ENCODE measurements around the gene GPBP1.
A peak's percentile ranks its signal among the peaks of the same experiment; 100 is the strongest.
"Not testable (repeated sequence)": the region's sequence is repeated elsewhere in the genome, so short reads cannot be mapped to it uniquely, and the experiment has no call there.

Gene GPBP1

DNA sequence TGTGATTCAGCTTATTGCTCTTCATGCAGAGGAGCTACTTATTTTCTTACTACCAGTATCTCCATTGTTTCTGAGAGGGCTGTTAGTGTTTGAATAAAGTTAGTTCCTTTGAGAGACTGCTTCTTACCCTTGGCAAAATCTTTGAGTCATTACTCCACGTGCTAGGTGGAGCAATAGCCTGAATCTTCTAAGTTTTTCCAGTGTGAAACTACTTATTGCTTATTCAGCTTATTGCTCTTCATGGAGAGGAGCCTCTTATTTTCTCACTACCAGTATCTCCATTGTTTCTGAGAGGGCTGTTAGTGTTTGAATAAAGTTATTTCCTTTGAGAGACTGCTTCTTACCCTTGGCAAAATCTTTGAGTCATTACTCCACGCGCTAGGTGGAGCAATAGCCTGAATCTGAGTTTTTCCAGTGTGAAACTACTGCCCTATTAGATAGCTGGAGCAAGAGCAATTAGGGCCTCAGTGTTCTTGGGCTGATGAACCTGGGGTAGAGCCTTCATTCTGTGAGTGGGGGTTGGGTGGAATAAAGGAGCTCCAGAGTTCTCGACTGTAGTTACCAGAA, 41.9 kb downstream of the GPBP1 start:
- DNase-seq = no peak

DNA sequence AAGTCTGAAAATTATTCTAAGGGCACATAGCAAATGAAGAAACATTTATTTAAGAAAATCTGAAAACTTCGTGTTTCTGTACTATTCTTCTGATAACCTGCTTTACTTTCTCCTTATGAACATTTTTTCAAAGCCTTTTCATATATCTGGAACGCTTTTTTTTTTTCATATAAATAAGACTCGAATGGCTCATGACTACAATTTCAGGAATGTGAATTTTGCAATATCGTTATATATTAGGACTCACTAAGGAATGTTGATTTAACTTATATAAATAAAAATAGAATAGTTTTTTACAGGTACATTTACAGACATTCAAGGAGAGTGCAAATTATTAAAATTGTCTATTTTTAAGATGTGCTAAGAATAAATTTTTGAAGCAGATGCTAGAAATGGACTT, 42.9 kb downstream of the GPBP1 start:
- DNase-seq = peak; percentile 81

DNA sequence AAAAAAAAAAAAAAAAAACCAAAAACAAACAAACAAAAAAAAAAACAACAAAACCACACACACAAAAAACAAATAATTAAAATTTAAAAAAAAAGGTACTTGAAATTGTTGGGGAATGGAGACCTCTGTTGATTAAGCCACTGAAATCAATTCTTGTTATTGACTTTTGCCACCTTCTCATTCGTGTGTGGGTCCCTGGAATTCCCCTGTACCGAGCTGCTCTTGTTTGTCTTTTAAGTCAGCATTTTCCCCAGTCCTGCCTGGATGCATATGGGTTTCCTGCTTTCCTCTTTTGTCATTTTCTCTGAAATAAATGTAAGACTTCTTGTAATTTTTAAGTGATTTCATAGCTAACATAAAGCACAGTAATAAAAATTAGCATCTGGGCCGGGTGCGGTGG, 45.5 kb downstream of the GPBP1 start:
- no peak for DNase-seq

DNA sequence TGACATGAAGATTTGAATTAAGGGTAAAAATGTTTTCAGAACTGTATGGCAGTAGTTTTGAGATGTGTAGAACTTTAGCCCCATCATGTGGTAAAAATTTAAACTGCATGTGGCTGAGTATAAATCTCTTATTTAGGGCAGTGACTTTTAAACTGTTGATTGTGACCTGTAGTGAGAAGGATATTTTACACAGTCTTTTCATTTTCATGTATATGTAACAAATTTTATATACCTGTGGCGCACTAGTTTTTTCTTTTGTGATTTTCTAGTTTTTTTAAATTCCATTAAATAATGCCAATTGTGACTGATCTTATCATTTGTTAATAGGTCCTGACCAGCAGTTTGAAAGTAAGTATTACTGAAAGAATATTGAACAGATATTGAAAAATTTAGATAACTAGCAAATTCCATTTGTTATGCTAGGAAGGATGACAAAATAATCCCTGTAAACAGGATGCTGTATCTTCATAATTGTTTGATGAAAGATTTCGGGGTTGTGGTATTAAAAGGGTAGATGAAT, 47.2 kb downstream of the GPBP1 start:
- peak; percentile 37 for DNase-seq

DNA sequence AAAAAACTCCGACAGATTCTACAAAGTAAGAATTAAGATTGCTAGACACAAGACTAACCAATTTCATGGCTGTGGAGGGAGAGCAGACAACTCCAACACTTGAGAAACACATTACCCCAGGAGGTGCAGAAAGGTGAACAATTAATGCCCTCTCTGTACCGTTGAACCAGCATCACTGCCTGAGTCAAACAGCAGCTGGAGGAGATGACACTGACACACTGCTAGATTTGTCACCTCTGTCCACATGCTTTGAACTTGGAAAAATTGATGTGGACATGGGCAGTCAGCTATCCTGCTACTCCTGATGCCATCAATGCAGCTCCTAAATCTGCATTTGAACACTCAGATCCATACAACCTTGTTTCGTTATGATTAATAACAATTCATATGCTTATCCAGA, 51.7 kb downstream of the GPBP1 start:
- DNase-seq = no peak

DNA sequence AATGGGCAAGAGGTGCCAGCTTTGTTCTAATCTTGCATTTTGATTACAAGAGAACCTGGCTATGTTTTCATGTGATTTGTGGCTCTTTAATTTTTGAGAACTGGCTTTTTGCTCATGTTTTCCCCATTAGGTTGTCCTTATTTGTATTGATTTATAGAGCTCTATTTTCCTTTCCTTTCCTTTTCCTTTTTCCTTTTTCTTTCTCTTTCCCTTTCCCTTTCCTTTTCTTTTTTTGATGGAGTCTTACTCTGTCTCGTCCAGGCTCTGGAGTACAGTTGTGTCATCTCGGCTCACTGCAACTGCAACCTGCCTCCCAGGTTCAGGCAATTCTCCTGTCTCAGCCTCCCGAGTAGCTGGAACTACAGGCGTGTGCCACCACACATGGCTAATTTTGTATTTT, 55.5 kb downstream of the GPBP1 start:
- DNase-seq = no peak

DNA sequence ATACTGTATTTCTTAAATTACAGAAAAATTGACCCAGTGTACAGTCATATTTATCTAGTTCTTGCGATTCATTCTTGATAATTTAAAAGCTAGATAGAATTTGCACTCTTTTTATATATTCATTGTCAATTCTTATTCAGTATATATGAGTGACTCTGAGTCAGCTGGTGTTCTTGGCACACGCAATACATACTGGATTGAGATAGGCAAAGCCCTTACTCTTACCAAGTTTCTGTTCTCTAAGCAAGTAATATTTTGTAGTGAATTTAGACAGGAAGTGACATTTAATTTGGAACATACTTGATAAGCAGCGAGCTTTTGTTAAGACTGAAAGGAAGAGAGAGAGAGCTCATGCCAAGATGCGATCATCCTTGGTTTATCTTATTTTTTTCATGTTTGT, 57.7 kb downstream of the GPBP1 start:
- no peak for DNase-seq

DNA sequence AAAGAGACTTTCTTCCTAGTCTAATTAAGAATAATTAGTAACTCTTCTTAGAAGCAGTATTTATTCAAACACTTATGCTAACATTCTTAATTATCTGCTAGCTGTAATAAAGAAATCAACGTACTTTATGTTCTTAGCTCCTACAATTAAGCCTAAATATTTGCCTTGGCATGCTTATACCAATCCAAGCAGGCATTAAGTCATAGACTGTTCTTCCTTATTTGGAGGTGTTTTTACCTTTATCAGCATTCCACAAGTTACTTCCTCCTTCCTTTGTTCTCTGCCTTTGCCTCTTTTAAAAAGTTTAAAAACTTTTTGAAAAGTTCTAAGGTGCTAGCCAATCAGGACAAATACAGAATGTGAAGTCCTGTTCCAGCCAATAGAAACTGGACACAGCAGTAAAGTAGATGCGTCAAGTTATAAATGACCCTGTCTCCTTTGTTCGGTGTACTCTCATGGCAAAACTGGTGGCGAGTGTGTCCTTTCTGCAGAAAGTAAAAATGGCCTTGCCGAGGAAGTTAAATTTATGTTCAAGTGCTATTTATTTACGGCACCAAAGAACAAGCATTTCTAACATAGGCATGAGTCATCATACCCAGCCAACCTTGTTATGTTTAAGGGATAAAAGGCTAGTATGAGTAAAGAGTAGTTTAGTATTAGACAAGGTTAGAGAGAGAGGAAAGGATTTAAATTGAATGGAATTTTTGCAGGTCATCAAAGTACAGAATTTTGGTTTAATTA, 58.6 kb downstream of the GPBP1 start:
- no peak for DNase-seq

DNA sequence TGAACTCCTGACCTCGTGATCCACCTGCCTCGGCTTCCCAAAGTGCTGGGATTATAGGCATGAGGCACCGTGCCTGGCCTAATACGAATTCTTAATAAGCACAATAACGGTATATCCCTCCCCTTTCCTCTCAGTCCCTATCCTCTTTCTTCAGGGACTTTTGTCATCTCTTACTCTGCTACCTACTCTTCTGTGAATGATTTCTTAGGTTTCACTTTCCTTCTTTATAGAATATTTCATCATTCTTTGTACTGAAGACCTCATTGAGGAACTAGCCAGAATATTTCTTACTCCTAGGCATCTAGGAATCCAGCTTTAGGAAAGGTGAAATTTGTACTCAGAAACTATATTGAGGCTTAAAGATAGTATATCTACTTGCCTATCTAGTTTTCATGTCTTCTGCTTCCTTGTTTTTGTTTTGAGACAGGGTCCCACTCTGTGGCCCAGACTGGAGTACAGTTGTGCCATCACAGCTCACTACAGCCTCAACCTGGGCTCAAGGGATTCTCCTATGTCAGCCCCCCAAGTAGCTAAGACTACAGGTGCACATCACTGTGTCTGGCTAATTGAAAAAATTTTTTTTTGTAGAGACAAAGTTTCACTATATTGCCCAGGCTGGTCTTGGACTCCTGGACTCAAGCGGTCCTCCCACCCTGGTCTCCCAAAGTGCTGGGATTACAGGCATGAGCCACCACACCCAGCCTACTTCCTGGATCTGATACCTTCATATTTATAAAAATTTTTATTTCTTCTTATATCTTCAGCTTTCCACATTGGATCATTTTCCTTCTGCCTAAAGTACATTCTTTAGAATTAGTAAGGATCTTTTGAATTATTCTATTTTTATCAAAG, 69.7 kb downstream of the GPBP1 start:
- DNase-seq = no peak

DNA sequence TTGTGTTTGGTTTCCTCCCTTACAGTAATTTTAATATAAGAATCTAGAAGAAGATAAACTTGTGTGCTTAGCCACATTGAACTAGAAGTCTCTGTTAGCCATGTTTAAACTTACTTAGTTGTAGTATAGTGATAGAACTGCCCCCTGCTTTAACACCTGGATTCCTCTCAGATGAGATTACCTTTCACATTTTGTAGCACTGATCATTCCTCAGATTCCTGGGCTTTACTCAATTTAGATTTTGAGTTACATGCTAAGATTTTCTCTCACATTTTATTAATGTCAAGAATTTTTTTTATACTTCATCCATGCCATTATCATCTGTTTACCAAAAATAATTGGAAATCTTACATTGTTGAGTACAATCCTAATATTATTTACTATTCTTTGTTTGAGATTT, 70.5 kb downstream of the GPBP1 start:
- DNase-seq = no peak

DNA sequence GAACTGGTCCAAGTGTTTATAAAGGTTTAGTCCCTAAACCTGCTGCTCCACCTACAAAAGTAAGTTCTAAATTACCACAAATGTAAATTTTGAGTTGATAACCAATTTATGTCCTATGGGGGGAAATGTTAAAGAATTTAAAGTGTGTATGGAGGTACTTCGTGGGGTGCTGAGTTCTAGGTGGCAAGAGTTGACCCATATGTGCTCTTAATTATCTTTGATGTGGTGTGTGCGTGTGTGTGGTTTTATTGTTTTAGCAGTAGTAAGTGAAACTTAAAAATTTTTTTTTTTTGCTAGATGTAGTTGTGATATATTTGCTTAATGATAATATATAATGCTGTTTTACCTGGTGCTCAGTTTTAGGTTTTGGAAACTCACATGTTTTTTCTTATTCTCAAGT, 72.6 kb downstream of the GPBP1 start:
- DNase-seq = no peak

DNA sequence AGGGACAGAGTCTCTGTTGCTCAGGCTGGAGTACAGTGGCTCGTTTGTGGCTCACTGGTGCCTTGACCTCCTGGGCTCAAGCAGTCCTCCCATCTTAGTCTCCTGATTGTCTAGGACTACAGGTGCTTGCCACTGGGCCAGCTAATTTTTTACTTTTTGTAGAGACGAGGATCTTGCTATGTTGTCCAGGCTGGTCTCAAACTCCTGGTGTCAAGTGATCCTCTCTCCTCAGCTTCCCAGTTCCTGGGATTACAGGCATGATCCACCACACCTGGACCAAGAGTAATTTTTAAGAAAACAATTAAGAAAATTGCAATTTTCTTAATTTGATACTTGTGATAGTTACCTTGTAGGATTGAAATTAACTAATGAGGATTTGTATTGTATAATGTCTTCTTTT, 73.9 kb downstream of the GPBP1 start:
- DNase-seq = no peak

DNA sequence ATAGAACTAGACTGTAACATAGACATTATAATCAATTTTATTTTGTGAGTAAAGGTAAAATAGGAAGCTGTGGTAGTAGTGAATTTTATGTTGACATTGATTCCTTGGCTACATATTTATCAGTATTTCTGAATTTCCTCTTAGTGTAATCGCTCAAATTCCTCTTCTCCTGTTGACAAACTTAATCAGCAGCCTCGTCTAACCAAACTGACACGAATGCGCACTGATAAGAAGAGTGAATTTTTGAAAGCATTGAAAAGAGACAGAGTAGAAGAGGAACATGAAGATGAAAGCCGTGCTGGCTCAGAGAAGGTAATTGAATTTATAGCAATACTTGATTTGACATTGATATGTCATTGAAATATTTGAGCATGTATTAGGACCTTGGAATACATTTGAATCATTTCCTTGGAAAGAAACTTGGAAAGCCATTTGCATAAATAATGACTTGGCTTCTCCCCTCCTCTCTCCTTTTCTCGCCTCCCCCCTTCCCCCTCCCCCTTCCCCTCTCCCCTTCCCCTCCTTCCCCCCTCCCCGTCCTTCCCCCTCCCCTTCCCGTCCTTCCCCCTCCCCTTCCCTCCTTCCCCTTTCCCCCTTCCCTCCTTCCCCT, 75.5 kb downstream of the GPBP1 start:
- no peak for DNase-seq

DNA sequence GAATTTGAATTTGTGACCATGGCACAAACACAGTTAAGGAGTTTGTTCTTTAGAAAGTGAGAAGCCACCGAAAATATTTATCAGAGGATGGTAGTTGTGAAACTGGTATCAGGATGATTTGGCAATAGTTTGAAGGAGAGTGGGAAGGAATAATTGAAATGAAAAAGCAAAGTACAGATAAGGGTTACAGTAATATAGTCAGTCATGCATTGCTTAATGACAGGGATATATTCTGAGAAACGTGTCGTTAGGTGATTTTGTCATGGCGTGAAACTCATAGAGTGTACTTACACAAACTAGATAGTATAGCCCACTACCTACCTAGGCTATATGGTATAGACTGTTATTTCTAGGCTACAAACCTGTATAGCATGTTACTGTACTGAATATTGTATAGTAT, 84.2 kb downstream of the GPBP1 start:
- no peak for DNase-seq

DNA sequence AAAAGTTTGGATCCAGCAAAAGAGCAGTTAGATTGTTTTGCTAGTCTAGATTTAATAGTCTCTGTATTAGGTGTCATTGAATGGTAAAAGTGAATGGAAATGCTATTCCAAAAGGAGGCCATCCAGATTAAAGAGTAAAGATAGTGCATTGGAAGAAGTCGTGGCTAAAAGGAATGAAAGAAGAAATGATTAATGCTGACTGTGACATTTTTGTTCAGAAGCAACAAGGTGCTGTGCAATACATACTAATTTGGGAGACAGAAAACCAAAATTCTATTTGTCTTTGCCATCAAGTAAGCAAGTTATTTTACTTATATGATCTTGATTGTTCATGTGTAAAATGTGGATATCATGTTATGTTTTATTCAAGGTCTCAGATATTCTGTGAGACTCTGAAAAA, 85.1 kb downstream of the GPBP1 start:
- DNase-seq = no peak

DNA sequence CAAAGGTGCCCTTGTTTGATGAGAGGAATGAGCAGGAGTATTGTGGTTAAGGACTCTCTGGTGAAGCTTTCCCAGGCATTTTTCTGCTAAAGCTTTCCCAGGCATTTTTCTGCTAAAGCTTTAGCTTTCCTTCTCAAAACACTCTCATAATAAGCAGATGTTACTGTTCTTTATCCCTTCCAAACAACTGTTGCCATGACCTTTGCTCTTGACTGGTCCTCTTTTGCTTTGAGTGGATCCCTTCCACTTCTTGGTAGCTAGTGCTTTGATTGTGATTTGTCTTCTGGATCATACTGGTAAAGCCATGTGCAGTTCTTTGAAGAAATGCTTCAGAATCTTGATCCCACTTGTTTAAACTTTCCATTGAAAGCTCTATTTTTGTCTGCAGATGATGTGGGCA, 85.8 kb downstream of the GPBP1 start:
- no peak for DNase-seq

DNA sequence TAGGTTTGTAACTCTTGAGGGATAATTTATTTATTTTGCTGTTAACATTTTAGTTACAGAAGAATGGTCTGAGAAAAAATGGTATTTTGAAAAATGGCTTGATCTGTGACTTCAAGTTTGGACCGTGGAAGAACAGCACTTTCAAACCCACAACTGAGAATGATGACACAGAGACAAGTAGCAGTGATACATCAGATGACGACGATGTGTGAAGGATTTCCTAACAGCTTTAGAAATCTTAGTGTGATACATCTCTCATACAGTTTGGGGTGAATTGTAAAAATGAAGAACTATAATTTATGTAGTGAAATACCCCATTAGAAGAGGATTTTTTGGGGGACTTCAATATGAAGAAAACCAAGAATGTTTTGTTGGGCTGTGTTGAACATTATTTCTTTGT, 88.7 kb downstream of the GPBP1 start:
- no peak for DNase-seq

DNA sequence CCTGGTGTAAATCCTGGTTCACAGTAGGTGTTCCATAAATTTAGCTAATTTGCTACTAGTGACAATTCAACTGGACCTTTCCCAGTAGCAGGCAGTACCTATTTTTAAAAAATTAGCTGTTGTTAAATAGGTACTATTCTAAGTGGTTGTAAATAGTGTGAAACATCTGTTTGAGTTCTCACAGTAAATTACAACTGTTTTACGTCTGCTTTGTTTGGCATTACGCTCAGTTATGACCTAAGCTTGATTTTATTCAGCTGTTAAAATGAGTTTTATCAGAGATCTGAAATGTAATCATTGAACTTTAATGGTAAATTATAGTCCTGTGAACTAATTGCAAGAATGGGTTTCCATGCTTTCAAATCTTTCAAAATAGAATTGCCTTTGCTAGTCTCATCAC, 93.9 kb downstream of the GPBP1 start:
- no peak for DNase-seq

DNA sequence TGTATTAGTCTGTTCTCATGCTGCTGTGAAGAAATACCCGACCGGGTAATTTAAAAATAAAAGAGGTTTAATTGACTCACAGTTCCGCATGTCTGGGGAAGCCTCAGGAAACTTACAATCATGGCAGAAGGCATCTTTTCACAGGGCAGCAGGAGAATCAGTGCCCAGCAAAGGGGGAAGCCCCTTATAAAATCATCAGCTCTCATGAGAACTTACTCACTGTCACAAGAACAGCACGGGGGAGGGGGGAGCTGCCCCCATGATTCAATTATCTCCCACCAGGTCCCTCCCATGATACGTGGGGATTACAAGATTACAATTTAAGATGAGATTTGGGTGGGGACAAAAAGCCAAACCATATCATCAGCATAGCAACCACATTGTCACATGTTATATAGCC, 102.5 kb downstream of the GPBP1 start:
- DNase-seq = no peak

DNA sequence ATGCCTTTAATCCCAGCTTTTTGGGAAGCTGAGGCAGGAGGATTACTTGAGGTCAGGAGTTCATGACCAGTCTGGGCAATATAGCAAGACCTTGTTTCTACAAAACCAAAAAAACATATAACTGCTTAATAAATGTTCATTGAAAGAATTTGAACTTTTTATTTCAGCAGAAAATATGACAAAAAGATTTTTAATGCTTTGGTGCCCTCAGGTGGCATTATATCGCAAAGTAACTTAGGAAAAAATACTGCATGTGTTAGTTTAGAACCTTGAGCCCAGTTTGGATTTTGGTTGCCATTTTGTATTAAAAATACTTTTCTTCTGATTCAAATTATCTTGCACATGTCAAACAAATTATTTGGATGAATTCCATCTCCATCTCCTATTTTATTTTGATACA, 103.2 kb downstream of the GPBP1 start:
- DNase-seq = peak; percentile 13

DNA sequence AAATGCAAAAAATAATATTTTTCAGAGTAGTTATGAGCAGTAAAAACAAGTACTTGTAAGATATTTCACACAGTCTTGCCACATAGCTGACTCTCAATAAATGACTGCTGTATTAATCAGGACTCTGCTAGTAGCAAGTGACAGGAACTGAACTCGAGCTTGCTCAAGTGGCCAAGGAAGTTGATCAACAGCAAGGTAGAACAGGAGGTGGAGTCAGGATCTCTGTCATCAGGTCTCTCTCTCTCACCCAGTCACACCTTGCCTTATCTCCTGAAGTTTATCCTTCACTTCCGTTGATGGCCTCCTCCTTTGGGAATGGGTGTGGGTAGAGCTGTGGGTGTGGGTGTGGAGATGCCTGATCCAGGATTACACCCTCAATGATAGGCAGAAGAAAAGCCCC, 107.0 kb downstream of the GPBP1 start:
- no peak for DNase-seq

DNA sequence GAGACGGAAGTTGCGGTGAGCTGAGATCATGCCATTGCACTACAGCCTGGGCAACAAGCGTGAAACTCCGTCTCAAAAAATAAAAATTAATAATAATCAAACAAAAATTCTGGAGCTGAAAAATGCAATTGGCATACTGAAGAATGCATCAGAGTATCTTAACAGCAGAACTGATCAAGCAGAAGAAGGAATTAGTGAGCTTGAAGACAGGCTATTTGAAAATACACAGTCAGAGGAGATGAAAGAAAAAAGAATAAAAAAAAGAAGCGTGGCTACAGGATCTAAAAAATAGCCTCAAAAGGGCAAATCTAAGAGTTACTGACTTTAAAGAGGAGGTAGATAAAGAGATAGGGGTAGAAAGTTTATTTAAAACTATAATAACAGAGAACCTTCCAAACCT, 111.2 kb downstream of the GPBP1 start:
- not testable (repeated sequence) for DNase-seq

DNA sequence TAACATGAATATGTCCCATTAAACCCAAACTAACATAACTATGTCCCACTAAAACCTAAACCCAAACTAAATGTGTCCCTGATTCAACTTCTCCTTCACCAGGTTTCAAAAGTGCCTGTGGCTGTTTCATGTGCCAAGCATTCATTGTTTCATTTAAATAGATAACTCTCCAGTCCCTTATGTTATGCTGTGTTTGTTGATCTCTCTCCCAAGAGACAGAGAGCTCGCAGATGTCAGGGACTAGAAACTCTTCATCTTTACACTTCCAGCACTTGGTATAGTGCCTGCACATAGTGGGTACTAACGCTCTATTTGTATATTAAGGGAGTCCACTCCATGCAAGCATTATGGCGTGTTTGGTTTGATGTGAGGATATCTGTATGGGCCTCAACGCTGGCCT, 118.0 kb downstream of the GPBP1 start:
- DNase-seq = no peak

DNA sequence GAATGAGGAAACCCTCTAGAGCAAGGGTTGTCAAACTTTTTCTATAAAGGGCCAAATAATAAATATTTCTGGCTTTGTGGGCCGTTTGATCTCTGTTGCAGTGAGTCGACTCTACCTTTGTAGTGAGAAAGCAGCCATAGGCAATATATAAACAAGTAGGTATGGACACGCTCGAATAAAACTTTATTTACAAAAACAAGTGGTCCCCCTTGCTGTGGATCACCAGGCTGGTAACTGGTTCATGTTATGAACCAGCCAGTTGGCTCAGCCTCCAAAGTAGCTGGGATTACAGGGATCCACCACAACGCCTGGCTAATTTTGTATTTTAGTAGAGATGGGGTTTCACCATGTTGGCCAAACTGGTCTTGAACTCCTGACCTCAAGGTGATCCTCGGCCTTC, 118.5 kb downstream of the GPBP1 start:
- DNase-seq = no peak

All from HCEC 1CT (cell line).